Adrenal gland (tissue), 12 donors: ENCODE results near the gene MRGPRF. TPM values are rescaled to one million over a fixed set of nuclear protein-coding genes. Genes with fewer than 3 reads are reported as not detected.

Source experiments
- DNase-seq, 7 donors: peaks; one replicate each; pipeline ENCODE4 v3.0.0-alpha.2; 2019 to 2020
- H3K27ac ChIP-seq, 5 donors: fragments of 200-600 bp; sonication (generic) in 4 of 5; 1 replicate in 3 of 5; 2 replicates in 2 of 5; pipeline versions ENCODE4 v1.5.1 to v1.8.0; 2016 to 2020; ENCODE audit warnings: mild to moderate bottlenecking in 1 of 5
- H3K27me3 ChIP-seq: fragments of 200-600 bp; 2 replicates; pipeline ENCODE4 v1.8.0; 2021
- H3K36me3 ChIP-seq, 2 donors: fragments of 200-600 bp; replicated peaks in 1 of 2; 1 replicate in 1 of 2; 2 replicates in 1 of 2; pipeline versions ENCODE4 v1.5.1 to v1.8.0; 2018 to 2022
- H3K4me1 ChIP-seq, 2 donors: fragments of 200-600 bp; replicated peaks in 1 of 2; 1 replicate in 1 of 2; 2 replicates in 1 of 2; pipeline versions ENCODE4 v1.5.1 to v1.8.0; 2018 to 2021
- H3K4me3 ChIP-seq, 4 donors: fragments of 200-600 bp; sonication (generic) in 3 of 4; one replicate each; pipeline ENCODE4 v1.5.1; 2016 to 2018
- H3K9me3 ChIP-seq, 3 donors: fragments of 200-600 bp; sonication (generic) in 1 of 3; replicated peaks in 1 of 3; 1 replicate in 2 of 3; 2 replicates in 1 of 3; pipeline versions ENCODE4 v1.5.1 to v1.8.0; 2016 to 2021
- CTCF ChIP-seq, 6 experiments: fragments of 450-650 bp in 4 of 6; fragments of 200-600 bp in 2 of 6; sonication (generic) in 1 of 6; IDR thresholded peaks; 1 replicate in 5 of 6; 2 replicates in 1 of 6; pipeline versions ENCODE4 v1.5.1 to v1.8.0; 2016 to 2021; ENCODE audit warnings: antibody characterized with exemption in 6 of 6, mild to moderate bottlenecking in 2 of 6, moderate library complexity in 1 of 6
- POLR2A ChIP-seq, 2 donors: fragments of 450-650 bp; IDR thresholded peaks; one replicate each; pipeline ENCODE4 v1.6.1; 2017; ENCODE audit warnings: antibody characterized with exemption in 2 of 2, mild to moderate bottlenecking in 2 of 2, moderate library complexity in 1 of 2
- WGBS, 4 donors: extraction: QIAGEN DNeasy Blood & Tissue Kit in 2 of 4; methylation state at CpG; one replicate each; pipeline versions ENCODE4 v1.1.5 to v1.1.7; 2013 to 2017; 5-methylcytosine and 5-hydroxymethylcytosine counted together
- intact Hi-C, 2 donors: fragments of 100-400 bp; cut with DNase I; formaldehyde crosslinking; loops; one replicate each; pipeline versions ENCODE4 v1.14.1 to v1.15.0; 2022 to 2023
- polyA plus RNA-seq, 3 donors: library from polyadenylated mRNA; stranded (reverse); fragments of 200-250 nt in 2 of 3; fragments of 350-450 nt in 1 of 3; fragmentation: Illumina TruSeq in 1 of 3; extraction: RNeasy Lipid Tissue Mini Kit (QIAGEN cat#74804) in 1 of 3; gene quantifications; one replicate each; pipeline ENCODE4 v1.2.3, GENCODE V29; 2013 to 2014
- total RNA-seq, 9 donors: library from RNA; depleted of rRNA in 4 of 9; stranded (reverse); fragments of >200 nt in 4 of 9; fragments of 120-200 nt in 1 of 9; fragmentation: NEBNext Ultra II Directional in 1 of 9; extraction: Animal tissue kit (Norgen Biotek cat#: 25700) in 1 of 9; gene quantifications; one replicate each; pipeline versions ENCODE4 v1.1.0 to v1.2.4, GENCODE V29; 2013 to 2023
- donor health status: healthy with polysubstance abuse.
- donor health status: Bipolar disorder and iron deficiency.
- donor health status: DM: yes; HTN: yes; CAD: no.
- donor health status: DM: no; HTN: no; CAD: no.
- donor health status: DM: no; HTN: no; CAD: no.
- donor health status: DM: yes; HTN: yes; CAD: no.

Gene MRGPRF
- total and polyA plus RNA-seq, 12 donors = 0.33 to 14.6 (median 4.3) TPM

- peak in 3 of 7 donors; percentile 52 to 62 (median 54) for DNase-seq
- Histone ChIP-seq H3K4me1 (no peaks in the 10 kb centered on the region), H3K27ac (peak overlapping the region in 2 of 5 donors; percentile 60 to 89), H3K9me3 (no peaks in the 10 kb centered on the region), H3K4me3 (peak overlapping the region in 1 of 4 donors; percentile 39), H3K36me3 (no peaks in the 10 kb centered on the region), H3K27me3 (peaks cover 16% of the 10 kb centered on the region)
- 15 to 41% (median 36%) methylated on average over 8 to 43 of the region's 43 CpGs for WGBS, 4 donors
- intact Hi-C loops = no loop called here
- no peak for TF ChIP-seq POLR2A (IDR thresholded peaks at IDR 0.05)
- no peak for TF ChIP-seq CTCF (IDR thresholded peaks at IDR 0.05)
Measured at GRCh38 chr11:69010964-69011623, 2.0 kb downstream of the MRGPRF start.

GRCh38 chr11:69010361-69010891, 2.6 kb downstream of the MRGPRF start:
- H3K27ac ChIP-seq = peak overlapping the region in 2 of 5 donors; percentile 60 to 89
- H3K4me1 ChIP-seq = no peaks in the 10 kb centered on the region
- no peaks in the 10 kb centered on the region for H3K36me3 ChIP-seq
- no peaks in the 10 kb centered on the region for H3K9me3 ChIP-seq
- whole genome bisulfite sequencing, 4 donors = 57 to 73% (median 69%) methylated on average over 5 to 9 of the region's 9 CpGs
- TF ChIP-seq POLR2A (IDR thresholded peaks at IDR 0.05) = no peak
- TF ChIP-seq CTCF (IDR thresholded peaks at IDR 0.05) = no peak
- intact Hi-C loops = no loop called here
- peaks cover 16% of the 10 kb centered on the region for H3K27me3 ChIP-seq
- H3K4me3 ChIP-seq = peak overlapping the region in 1 of 4 donors; percentile 39
- DNase-seq = no peak

- H3K4me1 ChIP-seq = no peaks in the 10 kb centered on the region
- H3K27ac ChIP-seq = peak overlapping the region in 2 of 5 donors; percentile 41 to 89
- peaks cover 0 to 2% of the 10 kb centered on the region in 2 donors for H3K36me3 ChIP-seq
- 57 to 80% (median 74%) methylated on average over 4 to 16 of the region's 16 CpGs for WGBS, 4 donors
- no peak for DNase-seq
- no peaks in the 10 kb centered on the region for H3K9me3 ChIP-seq
- H3K4me3 ChIP-seq = no peak overlapping the region
- TF ChIP-seq CTCF (IDR thresholded peaks at IDR 0.05) = no peak
- no peak for TF ChIP-seq POLR2A (IDR thresholded peaks at IDR 0.05)
- H3K27me3 ChIP-seq = peaks cover 16% of the 10 kb centered on the region
- intact Hi-C loops = no loop called here
Measured at GRCh38 chr11:69009441-69010211, 3.4 kb downstream of the MRGPRF start.

GRCh38 chr11:69008737-69009440, 4.2 kb downstream of the MRGPRF start:
- no peaks in the 10 kb centered on the region for H3K9me3 ChIP-seq
- peak overlapping the region in 2 of 5 donors; percentile 45 to 89 for H3K27ac ChIP-seq
- peaks cover 16% of the 10 kb centered on the region for H3K27me3 ChIP-seq
- intact Hi-C loops = no loop called here
- TF ChIP-seq CTCF (IDR thresholded peaks at IDR 0.05) (no peak), POLR2A (IDR thresholded peaks at IDR 0.05) (no peak)
- no peak overlapping the region for H3K4me3 ChIP-seq
- 57 to 82% (median 70%) methylated on average over 10 to 17 of the region's 17 CpGs for WGBS, 4 donors
- peak in 5 of 7 donors; percentile 29 to 64 (median 43) for DNase-seq
- no peaks in the 10 kb centered on the region for H3K4me1 ChIP-seq
- peaks cover 0 to 4% of the 10 kb centered on the region in 2 donors for H3K36me3 ChIP-seq
